Activated CD4-positive, alpha-beta T cell treated with anti-CD3 and anti-CD28 coated beads, Interleukin-2, amount 50 U/mL, for 1 hour (primary cell): Measurements from ENCODE around the gene COL18A1.

Source experiments
- DNase-seq: peaks from one replicate; pipeline ENCODE4 v3.0.0-alpha.2; 2020

Gene COL18A1

GRCh38 chr21:45509566-45510465 is 104.9 kb downstream of the COL18A1 start:
- DNase-seq, result no peak

- no peak for DNase-seq
Observed at GRCh38 chr21:45510466-45510955, 105.5 kb downstream of the COL18A1 start.

DNA sequence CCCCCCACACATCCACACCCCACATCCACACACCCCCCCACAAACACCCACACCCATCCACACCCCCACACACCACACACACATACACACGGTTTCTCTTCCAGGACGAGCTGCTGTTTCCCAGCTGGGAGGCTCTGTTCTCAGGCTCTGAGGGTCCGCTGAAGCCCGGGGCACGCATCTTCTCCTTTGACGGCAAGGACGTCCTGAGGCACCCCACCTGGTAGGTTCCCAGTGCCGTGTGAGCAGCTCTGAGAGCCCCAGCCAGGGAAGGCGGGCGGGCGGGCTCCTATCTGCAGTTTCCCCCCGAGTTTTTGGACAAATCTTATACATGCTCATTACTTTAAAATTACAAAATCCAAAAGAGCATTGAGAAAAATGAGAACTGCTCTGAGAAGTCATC is 106.0 kb downstream of the COL18A1 start:
- no peak for DNase-seq

DNA sequence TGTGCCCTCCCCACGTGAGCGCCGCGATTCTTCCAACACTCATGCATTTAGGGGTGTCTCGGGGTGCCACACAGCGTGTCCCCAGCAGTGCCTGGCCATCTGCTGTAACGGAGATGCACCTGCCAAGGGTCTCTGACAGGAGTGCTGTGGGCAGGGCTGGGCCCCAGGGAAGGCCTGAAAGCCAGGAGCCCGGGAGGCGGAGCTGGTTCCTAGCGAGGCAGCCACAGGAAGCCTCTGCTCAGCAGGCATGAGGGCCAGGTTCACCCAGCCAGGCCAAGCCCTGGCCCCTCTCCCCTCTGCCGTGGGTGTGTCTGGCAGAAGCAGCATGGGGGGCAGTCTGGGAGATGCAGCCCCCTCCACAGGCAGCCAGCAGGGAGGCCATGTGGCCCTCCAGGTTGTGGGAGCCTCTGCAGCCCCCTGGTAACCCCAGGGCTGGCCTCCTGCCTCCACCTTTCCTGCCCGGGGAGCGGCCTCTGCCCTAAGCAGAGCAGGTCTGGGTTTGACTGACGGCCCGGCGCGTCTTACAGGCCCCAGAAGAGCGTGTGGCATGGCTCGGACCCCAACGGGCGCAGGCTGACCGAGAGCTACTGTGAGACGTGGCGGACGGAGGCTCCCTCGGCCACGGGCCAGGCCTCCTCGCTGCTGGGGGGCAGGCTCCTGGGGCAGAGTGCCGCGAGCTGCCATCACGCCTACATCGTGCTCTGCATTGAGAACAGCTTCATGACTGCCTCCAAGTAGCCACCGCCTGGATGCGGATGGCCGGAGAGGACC is 106.9 kb downstream of the COL18A1 start:
- no peak for DNase-seq

DNA sequence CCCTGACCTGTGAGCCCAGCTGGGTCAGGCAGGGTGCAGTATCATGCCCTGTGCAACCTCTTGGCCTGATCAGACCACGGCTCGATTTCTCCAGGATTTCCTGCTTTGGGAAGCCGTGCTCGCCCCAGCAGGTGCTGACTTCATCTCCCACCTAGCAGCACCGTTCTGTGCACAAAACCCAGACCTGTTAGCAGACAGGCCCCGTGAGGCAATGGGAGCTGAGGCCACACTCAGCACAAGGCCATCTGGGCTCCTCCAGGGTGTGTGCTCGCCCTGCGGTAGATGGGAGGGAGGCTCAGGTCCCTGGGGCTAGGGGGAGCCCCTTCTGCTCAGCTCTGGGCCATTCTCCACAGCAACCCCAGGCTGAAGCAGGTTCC is 107.6 kb downstream of the COL18A1 start:
- no peak for DNase-seq

- no peak for DNase-seq
Observed at GRCh38 chr21:45513003-45513717, 108.2 kb downstream of the COL18A1 start.

DNA sequence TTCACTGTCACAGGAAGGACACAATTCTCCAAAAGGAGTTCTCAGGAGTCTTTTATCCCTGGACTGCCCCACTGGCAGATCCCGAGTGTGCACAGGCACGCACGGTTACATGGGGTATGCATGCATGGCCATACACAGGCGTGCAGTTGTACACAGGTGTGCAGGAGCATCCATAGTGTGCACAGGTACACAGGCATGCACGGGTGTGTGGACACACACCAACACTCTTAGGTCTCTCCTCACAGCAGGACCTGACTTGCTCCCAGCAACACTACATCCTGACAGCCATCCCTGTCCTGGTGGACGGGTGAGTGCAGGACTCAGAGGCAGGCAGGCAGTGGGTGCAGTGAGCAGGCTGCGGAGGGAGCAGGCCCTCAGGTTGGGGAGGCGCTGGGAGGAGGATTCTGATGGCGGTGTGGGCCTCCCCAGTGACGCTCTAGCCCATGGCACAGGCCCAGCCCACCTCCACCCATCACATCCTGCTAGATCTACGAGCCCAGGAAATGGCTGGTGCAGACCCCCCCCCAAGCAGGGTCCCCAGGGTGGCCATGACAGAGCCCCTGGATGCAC is 108.9 kb downstream of the COL18A1 start:
- no peak for DNase-seq

DNA sequence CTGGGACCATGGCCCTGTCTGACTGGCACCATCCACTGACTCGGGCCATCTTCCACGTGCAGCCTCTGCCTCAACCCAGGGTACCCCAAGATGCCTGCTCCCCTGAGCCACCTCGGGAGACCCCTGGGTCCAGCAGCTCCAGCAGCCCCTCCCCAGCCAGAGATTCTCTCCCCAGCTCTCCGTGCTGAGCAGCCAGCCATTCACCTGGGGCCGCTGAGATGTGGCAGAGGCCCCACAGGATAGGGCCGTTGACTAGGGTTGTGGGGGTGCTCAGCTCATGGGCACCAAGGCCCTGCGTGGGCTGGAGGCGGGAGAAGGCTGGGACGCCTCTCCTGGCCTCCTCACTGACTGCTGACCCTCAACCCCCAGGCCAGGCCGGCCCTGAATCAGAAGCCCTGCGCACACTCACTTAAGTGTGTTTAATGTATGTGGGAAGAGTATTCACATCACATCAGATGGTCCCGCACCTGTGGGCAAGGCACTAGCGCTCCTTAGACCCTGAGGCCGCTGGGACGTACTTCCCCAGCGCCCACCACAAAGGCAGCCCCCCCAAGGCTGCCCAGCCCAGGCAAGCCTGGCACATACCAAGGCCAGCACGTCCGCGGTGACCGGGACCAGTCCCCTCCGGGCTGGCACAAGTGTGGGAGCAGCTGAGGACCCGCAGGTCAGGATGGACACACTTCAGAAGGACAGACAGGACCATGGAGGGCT is 109.5 kb downstream of the COL18A1 start:
- no peak for DNase-seq

DNA sequence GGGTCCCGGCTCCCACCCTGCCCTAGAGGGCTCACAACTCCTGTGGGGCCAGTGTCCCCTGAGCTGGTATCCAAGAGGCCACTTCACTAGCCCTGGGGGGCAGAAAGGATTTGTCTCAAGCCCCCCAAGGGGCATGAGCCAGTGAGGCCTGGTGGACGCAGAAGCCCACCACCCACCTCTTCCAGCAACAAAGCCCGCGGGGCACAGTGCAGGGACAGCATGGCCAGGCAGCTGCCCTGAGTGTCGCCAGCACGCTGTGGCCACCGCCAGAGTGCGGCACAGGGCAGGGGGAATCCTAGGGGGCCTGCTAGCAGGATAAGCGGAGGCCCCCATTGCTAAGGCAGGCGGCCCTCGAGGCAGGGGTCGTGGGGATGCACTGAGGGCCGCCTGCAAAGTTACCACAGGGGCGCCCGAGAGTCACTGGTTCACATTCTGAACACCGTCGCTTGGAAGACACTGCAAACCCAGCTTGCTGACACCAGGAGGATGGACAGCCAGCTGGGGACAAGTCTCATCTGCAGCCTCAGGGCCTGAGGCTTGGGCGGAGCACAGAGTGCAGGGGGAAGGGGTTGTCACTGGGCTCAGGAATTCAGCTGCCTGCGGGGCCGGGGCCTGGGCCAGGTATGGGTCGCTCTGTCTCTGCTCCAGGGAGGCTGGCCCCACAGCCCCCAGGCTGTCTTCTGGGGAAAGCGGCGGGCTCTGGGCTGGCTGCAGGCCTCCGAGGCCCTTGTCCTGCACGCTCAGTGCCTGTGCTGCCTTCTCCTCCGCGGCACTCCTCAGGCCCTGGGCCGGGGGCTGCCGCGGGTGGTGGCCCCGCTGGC is 110.5 kb downstream of the COL18A1 start:
- DNase-seq, result no peak

GRCh38 chr21:45516071-45516670 is 111.2 kb downstream of the COL18A1 start:
- no peak for DNase-seq

DNA sequence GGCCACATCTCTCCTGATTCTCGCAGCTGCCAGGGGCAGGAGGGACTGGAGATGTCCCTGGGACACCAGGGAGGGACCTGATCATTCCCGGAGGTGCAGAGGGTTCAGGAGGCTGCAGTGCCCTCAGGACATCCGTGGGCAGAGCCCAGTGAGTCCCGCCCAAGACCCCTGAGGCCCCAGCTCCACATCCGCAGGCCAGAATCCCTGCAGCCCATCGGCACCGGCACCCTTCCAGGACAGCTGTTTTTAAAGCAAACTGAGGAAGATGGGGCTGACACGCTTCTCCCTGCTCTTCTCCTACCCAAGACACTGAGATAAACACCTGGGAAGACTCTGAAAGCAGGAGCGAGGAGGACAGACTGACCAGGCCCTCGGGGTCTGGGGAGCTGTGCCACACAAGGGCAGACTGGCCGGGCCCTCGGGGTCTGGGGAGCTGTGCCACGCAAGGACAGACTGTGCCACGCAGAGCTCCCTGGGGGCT is 111.7 kb downstream of the COL18A1 start:
- DNase-seq, result no peak

DNA sequence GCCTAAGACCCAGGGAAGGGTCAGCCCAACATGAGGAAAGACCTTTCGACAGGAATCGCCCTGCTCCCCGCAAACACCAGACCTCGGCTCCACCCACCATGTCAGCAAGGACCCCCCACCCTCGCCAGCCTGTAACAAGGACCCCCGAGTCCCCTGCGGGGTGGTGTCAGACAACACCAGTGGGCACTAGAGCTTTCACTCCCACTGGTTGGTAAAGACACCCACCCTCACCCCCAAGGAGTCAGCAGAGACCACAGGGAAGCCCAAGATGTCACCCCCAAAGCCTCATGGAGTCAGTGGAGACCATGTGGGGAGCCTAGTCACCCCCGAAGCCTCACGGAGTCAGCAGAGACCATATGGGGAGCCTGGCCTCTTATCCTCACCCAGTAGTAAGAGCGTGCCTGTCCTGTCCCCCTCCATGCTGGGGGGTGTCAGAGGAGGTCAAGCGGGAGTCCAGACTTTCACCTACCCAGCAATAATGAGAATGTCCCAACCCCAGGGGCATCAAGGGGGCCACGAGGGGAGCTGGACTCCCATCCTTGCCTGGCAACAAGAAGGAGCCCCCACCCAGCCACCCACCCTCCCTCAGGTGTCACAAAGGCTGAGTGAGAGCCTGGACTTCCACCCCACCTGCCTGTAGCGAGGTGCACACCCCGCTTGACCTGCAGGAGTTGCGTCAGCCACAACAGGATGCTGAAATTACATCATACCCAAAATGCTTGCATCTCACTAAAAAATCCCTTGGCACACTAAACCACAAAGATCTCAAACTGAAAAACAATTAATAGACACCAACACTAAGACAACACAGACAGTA is 112.5 kb downstream of the COL18A1 start:
- DNase-seq, result no peak

GRCh38 chr21:45518742-45519141 is 113.8 kb downstream of the COL18A1 start:
- DNase-seq, result no peak

DNA sequence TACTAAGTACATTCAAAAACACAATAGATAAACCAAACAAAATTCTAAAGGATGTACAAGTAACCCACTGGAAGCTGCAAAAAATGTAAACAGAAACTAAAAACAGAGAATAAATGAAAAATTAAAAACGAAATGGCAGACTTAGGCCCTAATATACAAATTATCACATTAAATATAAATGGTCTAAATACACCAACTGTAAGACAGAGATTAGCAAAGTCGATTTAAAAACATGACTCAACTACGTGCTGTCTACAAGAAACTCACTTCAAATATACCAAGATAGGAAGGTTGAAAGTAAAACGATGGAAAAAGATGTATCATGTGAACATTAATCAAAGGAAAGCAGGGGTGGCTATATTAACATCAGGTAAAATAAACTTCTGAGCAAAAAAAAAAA is 114.2 kb downstream of the COL18A1 start:
- DNase-seq, result no peak

GRCh38 chr21:45521241-45521640 is 116.3 kb downstream of the COL18A1 start:
- DNase-seq, result no peak

- no peak for DNase-seq
Observed at GRCh38 chr21:45522381-45522780, 117.4 kb downstream of the COL18A1 start.

- DNase-seq, result no peak
Observed at GRCh38 chr21:45522986-45523385, 118.0 kb downstream of the COL18A1 start.

GRCh38 chr21:45523411-45524101 is 118.6 kb downstream of the COL18A1 start:
- no peak for DNase-seq

DNA sequence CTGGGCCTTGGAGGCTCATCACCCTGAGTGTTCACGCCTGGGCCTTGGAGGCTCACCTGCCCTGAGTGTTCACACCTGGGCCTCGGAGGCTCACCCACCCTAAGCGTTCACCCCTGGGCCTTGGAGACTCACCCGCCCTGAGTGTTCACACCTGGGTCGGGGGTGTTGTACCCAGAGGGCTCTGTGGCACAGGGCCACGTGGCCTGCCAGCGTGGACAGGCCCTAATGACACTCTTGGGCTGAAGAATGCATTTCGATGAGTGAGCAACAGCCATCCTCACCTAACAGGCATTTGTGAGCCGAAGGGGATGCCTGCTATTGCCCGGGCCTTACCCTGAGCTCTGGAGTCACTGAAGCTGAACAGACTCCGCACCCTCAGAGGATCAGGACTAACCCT is 119.8 kb downstream of the COL18A1 start:
- no peak for DNase-seq
